Osteocyte (in vitro differentiated cells): ENCODE data around the gene TSPAN14. TPM values are rescaled to one million over a fixed set of nuclear protein-coding genes. Genes with fewer than 3 reads are reported as not detected.

Source experiments
- DNase-seq: peaks from one replicate; pipeline ENCODE4 v3.0.0; 2021; ENCODE audit warnings: mixed read lengths; ENCODE audit not compliant: unreplicated experiment; ENCODE audit errors: extremely low spot score
- H3K27ac Mint-ChIP-seq: one replicate; pipeline ENCODE4 v1.8.0; 2021; ENCODE audit warnings: mild to moderate bottlenecking, mixed read lengths; ENCODE audit not compliant: unreplicated experiment
- H3K27me3 Mint-ChIP-seq: one replicate; pipeline ENCODE4 v1.8.0; 2021; ENCODE audit warnings: mixed read lengths; ENCODE audit not compliant: unreplicated experiment
- H3K36me3 Mint-ChIP-seq: one replicate; pipeline ENCODE4 v1.8.0; 2021; ENCODE audit warnings: mixed read lengths; ENCODE audit not compliant: unreplicated experiment
- H3K4me1 Mint-ChIP-seq: one replicate; pipeline ENCODE4 v1.8.0; 2021; ENCODE audit warnings: mixed read lengths; ENCODE audit not compliant: unreplicated experiment
- H3K4me3 Mint-ChIP-seq: one replicate; pipeline ENCODE4 v1.8.0; 2021; ENCODE audit warnings: mild to moderate bottlenecking, moderate library complexity, mixed read lengths; ENCODE audit not compliant: unreplicated experiment
- H3K9me3 Mint-ChIP-seq: one replicate; pipeline ENCODE4 v1.8.0; 2021; ENCODE audit warnings: mixed read lengths; ENCODE audit not compliant: unreplicated experiment
- total RNA-seq: library from RNA; stranded (reverse); gene quantifications from 2 replicates; pipeline ENCODE4 v1.2.1, GENCODE V29; 2021
- TF ChIP-seq, protein P1 (sequence below): fragments of 200-600 bp; sonication (generic); IDR thresholded peaks from 2 replicates; pipeline ENCODE4 v1.5.0; 2021; ENCODE audit warnings: antibody characterized with exemption, mild to moderate bottlenecking, moderate library complexity

Gene TSPAN14
- total RNA-seq, 1 donor from 2014 or later, result 50.7 TPM

DNA sequence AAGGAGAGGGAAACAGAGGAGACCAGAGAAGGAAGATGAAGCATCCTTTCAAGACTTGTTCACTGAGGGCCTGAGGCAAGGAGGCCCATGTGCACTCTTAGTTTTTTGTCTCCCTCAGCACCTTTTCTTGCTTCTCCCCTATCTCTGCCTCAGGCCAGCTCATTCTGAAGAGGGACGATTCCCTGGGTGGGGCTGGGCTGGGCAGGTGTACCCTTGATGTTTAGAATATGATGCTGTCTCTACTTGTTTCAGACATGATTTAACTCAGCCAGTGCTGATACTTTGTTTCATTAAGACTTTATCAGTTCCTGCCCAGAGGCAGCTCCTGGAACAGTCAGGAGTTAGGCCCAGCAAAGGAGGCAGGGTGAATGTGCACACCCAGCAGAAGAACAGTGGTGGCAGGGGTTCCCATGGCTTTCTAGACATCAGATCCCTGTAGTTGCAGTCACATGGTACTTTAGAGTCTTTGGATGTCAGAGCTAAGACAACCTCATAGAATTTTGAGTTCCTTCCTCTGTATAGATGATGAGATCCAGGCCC lies 42.4 kb upstream of the TSPAN14 start:
- DNase-seq, result no peak
- Mint-ChIP-seq H3K27ac (peak overlapping the region; percentile 36), H3K27me3 (peaks cover 7% of the 10 kb centered on the region), H3K4me3 (no peak overlapping the region), H3K36me3 (no peaks in the 10 kb centered on the region), H3K9me3 (no peaks in the 10 kb centered on the region), H3K4me1 (peaks cover 69% of the 10 kb centered on the region)
- TF ChIP-seq, protein P1, sequence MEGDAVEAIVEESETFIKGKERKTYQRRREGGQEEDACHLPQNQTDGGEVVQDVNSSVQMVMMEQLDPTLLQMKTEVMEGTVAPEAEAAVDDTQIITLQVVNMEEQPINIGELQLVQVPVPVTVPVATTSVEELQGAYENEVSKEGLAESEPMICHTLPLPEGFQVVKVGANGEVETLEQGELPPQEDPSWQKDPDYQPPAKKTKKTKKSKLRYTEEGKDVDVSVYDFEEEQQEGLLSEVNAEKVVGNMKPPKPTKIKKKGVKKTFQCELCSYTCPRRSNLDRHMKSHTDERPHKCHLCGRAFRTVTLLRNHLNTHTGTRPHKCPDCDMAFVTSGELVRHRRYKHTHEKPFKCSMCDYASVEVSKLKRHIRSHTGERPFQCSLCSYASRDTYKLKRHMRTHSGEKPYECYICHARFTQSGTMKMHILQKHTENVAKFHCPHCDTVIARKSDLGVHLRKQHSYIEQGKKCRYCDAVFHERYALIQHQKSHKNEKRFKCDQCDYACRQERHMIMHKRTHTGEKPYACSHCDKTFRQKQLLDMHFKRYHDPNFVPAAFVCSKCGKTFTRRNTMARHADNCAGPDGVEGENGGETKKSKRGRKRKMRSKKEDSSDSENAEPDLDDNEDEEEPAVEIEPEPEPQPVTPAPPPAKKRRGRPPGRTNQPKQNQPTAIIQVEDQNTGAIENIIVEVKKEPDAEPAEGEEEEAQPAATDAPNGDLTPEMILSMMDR, result no peak

- Mint-ChIP-seq H3K27me3 (peaks cover 5% of the 10 kb centered on the region), H3K4me1 (peaks cover 71% of the 10 kb centered on the region), H3K27ac (no peak overlapping the region), H3K4me3 (no peak overlapping the region), H3K36me3 (no peaks in the 10 kb centered on the region), H3K9me3 (no peaks in the 10 kb centered on the region)
- no peak for DNase-seq
- TF ChIP-seq, protein P1, result no peak
Observed at GRCh38 chr10:80412486-80412885, 41.6 kb upstream of the TSPAN14 start.

- peaks cover 65% of the 10 kb centered on the region for H3K4me1 Mint-ChIP-seq
Observed at GRCh38 chr10:80413271-80413996, 40.7 kb upstream of the TSPAN14 start.

DNA sequence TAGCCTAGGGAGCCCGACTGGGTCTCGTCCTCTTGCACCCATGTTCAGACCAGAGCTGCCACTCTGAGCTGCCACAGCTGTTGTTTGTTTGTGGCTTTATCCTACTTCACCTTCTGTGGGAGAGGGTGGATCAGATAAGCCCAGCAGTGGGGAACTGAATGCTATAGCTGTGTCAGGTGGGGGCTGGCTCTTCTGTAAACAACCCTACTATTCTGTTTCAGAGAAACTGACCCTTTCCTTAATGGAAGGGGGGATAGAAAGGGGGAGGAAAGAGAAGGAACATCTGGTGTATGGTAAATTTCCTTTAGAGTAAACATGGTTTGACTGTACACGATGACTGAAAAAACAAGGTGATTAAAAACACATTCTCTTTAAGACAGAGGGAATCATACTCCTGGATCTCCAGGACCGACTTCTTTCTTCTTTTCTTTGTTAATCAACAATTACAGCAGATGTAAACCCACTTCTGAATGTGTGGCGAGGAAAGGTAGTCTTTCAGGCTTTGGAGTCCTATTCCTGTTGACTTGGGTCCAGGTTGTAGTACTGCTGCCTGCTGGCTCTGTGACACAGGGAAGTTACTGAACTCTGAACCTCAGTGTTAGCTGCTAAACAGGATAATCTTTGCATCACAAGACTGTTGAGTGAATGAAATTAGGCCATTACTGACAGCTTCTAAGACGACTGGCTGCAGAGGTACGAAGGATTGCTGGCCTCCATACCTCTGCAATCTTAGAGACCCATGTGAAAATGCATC lies 39.8 kb upstream of the TSPAN14 start:
- Mint-ChIP-seq H3K4me1 (peaks cover 61% of the 10 kb centered on the region), H3K27ac (no peak overlapping the region), H3K9me3 (no peaks in the 10 kb centered on the region), H3K4me3 (peak overlapping the region; percentile 4), H3K36me3 (no peaks in the 10 kb centered on the region), H3K27me3 (no peaks in the 10 kb centered on the region)
- TF ChIP-seq, protein P1, result no peak
- DNase-seq, result no peak

More at GRCh38 chr10:80413271-80413996, 40.7 kb upstream of the TSPAN14 start:
- Mint-ChIP-seq H3K9me3 (no peaks in the 10 kb centered on the region), H3K36me3 (no peaks in the 10 kb centered on the region), H3K27me3 (no peaks in the 10 kb centered on the region), H3K27ac (peak overlapping the region; percentile 58), H3K4me3 (peak overlapping the region; percentile 6)
- no peak for DNase-seq
- TF ChIP-seq, protein P1, result no peak
